Astrocyte of the cerebellum (primary cell): Measurements from ENCODE around the gene UGT1A3.

Source experiments
- DNase-seq: peaks from one replicate; pipeline ENCODE4 v3.0.0-alpha.2; 2011; ENCODE audit warnings: low read depth
- H3K4me3 ChIP-seq: 2 replicates; pipeline ENCODE4 v1.5.1; 2011; ENCODE audit warnings: mild to moderate bottlenecking, low read depth, low read length, moderate library complexity
- CTCF ChIP-seq: IDR thresholded peaks from 2 replicates; pipeline ENCODE4 v1.5.1; 2012; ENCODE audit warnings: low read length, low read depth, moderate library complexity, mild to moderate bottlenecking; ENCODE audit errors: missing control alignments
- in situ Hi-C: cut with HindIII; loops from 2 replicates; pipeline ENCODE4 v1.10.0; 2017; ENCODE audit warnings: low sequenced_read_pairs

UGT1A3 gene

GRCh38 chr2:233779722-233780121, 50.9 kb downstream of the UGT1A3 start:
- no peak for TF ChIP-seq CTCF
- in situ Hi-C loops: no loop called here
- DNase-seq: no peak
- no peak overlapping the region for H3K4me3 ChIP-seq

DNA sequence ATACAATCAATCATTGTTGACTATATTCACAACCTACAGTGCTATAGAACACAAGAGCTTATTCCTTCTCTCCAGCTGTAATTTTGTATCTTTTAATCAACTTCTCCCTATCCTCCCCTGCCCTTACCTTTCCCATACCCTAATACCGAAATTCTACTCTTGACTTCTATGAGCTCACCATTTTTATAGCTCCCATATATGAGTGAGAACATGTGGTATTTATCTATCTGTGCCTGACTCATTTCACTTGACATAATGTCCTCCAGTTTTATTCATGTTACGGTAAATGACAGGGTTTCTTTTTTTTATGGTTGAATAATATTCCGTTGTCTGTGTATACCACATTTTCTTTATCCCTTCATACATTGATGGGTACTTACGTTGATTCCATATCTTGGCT, 51.9 kb downstream of the UGT1A3 start:
- no peak for DNase-seq
- no peak for TF ChIP-seq CTCF
- H3K4me3 ChIP-seq: no peak overlapping the region
- in situ Hi-C loops: no loop called here

GRCh38 chr2:233789554-233789953, 60.7 kb downstream of the UGT1A3 start:
- TF ChIP-seq CTCF: no peak
- in situ Hi-C loops: no loop called here
- H3K4me3 ChIP-seq: no peak overlapping the region
- DNase-seq: no peak

DNA sequence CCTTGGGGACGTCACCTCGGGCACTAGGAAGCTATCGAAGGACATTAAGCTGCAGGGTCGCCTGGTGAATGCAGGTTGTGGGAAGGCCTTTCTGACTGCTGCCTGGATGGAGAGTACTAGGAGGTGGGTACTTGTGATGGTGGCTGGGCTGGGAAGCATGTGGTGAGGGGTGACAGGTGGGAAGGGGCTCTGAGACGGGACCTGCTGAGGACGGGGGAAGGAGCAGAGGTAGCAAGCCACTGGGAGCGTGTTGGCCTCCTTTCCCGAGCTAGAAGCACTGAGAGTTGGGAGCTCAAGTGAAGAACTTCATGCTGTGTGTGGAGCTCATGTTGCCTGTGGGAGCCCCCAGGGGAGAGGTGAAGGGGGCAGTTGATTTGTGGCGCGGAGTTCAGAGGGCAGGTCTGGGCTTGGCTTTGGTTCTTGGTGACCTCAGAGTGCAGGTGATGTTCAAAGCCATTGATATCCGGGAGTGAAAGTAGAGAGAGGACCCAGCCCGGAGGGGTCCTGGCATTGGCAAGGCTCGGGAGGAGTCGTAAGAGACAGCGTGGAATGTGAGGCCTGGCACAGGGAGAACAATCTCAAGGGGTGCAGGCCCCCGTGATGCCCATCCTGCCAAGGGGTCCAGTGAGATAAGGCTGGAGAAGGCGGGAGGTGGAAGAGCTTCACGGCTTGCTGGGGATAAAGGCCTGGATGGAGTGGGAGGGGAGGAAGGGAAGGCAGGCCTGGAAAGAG, 62.5 kb downstream of the UGT1A3 start:
- H3K4me3 ChIP-seq: no peak overlapping the region
- no peak for TF ChIP-seq CTCF
- in situ Hi-C loops: no loop called here
- no peak for DNase-seq

GRCh38 chr2:233791883-233792329, 63.1 kb downstream of the UGT1A3 start:
- DNase-seq: no peak
- no peak overlapping the region for H3K4me3 ChIP-seq
- no peak for TF ChIP-seq CTCF
- in situ Hi-C loops: no loop called here

- TF ChIP-seq CTCF: no peak
- in situ Hi-C loops: no loop called here
- no peak overlapping the region for H3K4me3 ChIP-seq
- DNase-seq: no peak
These were observed 63.9 kb downstream of the UGT1A3 start for GRCh38 chr2:233792720-233793119.
